ENCODE measurements around the gene DAPK2. TPM values are rescaled to one million over a fixed set of nuclear protein-coding genes. Genes with fewer than 3 reads are reported as not detected.

The DAPK2 gene
- total RNA-seq, 1 experiment from 2014 or later, result 2.3 TPM

DNA sequence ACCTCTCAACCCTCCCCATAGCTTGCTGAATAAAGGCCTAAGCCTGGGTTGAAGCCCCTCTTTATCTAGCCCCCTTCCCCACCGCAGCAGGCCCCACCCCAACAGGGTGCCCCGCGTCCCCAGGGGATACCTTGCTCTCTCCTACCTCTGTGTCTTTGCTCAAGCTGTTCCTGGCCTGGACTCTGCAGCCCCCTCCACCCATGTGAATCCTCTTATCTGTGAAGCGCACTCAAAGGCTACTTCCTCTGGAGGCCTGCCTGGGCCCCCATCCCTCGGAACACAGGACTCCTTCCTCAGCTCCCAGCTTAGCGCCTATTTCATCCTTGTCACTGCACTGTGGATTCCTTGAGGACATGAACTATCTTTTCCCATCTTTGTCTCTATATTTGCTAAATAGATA is 151.1 kb downstream of the DAPK2 start:
- H3K4me3 Mint-ChIP-seq, result no peak overlapping the region
- no peaks in the 10 kb centered on the region for H3K27me3 Mint-ChIP-seq (ENCODE audit: low read depth)
- ChIA-PET POLR2A (interaction anchor here (0.7 kb wide), 1 partner anchor 62 kb away, joined by 5 read pairs; the partner anchor contains the start of gene HERC1), CTCF (interaction anchor here (0.8 to 2.9 kb wide), 7 partner anchors 31 to 173 kb away, joined by 3 to 15 read pairs (median 4); partner anchors contain the start of gene DAPK2)
- H3K4me1 Mint-ChIP-seq, result peaks cover 15% of the 10 kb centered on the region
- ATAC-seq (no peak), DNase-seq (ENCODE audit: low spot score) (no peak)
- H3K9me3 Mint-ChIP-seq, result no peaks in the 10 kb centered on the region
- H3K36me3 Mint-ChIP-seq, result no peaks in the 10 kb centered on the region
- TF ChIP-seq, protein P1, sequence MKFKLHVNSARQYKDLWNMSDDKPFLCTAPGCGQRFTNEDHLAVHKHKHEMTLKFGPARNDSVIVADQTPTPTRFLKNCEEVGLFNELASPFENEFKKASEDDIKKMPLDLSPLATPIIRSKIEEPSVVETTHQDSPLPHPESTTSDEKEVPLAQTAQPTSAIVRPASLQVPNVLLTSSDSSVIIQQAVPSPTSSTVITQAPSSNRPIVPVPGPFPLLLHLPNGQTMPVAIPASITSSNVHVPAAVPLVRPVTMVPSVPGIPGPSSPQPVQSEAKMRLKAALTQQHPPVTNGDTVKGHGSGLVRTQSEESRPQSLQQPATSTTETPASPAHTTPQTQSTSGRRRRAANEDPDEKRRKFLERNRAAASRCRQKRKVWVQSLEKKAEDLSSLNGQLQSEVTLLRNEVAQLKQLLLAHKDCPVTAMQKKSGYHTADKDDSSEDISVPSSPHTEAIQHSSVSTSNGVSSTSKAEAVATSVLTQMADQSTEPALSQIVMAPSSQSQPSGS (CRISPR knock-in tag; IDR thresholded peaks at IDR 0.05; ENCODE audit: borderline replicate concordance, low read depth), result no peak
- TF ChIP-seq, protein P2, sequence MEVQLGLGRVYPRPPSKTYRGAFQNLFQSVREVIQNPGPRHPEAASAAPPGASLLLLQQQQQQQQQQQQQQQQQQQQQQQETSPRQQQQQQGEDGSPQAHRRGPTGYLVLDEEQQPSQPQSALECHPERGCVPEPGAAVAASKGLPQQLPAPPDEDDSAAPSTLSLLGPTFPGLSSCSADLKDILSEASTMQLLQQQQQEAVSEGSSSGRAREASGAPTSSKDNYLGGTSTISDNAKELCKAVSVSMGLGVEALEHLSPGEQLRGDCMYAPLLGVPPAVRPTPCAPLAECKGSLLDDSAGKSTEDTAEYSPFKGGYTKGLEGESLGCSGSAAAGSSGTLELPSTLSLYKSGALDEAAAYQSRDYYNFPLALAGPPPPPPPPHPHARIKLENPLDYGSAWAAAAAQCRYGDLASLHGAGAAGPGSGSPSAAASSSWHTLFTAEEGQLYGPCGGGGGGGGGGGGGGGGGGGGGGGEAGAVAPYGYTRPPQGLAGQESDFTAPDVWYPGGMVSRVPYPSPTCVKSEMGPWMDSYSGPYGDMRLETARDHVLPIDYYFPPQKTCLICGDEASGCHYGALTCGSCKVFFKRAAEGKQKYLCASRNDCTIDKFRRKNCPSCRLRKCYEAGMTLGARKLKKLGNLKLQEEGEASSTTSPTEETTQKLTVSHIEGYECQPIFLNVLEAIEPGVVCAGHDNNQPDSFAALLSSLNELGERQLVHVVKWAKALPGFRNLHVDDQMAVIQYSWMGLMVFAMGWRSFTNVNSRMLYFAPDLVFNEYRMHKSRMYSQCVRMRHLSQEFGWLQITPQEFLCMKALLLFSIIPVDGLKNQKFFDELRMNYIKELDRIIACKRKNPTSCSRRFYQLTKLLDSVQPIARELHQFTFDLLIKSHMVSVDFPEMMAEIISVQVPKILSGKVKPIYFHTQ (CRISPR knock-in tag; IDR thresholded peaks at IDR 0.05), result no peak
- TF ChIP-seq, protein P3, sequence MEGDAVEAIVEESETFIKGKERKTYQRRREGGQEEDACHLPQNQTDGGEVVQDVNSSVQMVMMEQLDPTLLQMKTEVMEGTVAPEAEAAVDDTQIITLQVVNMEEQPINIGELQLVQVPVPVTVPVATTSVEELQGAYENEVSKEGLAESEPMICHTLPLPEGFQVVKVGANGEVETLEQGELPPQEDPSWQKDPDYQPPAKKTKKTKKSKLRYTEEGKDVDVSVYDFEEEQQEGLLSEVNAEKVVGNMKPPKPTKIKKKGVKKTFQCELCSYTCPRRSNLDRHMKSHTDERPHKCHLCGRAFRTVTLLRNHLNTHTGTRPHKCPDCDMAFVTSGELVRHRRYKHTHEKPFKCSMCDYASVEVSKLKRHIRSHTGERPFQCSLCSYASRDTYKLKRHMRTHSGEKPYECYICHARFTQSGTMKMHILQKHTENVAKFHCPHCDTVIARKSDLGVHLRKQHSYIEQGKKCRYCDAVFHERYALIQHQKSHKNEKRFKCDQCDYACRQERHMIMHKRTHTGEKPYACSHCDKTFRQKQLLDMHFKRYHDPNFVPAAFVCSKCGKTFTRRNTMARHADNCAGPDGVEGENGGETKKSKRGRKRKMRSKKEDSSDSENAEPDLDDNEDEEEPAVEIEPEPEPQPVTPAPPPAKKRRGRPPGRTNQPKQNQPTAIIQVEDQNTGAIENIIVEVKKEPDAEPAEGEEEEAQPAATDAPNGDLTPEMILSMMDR (IDR thresholded peaks at IDR 0.05), result no peak
- TF ChIP-seq, protein P4, sequence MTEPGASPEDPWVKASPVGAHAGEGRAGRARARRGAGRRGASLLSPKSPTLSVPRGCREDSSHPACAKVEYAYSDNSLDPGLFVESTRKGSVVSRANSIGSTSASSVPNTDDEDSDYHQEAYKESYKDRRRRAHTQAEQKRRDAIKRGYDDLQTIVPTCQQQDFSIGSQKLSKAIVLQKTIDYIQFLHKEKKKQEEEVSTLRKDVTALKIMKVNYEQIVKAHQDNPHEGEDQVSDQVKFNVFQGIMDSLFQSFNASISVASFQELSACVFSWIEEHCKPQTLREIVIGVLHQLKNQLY (CRISPR knock-in tag; IDR thresholded peaks at IDR 0.05), result no peak
- TF ChIP-seq, protein P5, sequence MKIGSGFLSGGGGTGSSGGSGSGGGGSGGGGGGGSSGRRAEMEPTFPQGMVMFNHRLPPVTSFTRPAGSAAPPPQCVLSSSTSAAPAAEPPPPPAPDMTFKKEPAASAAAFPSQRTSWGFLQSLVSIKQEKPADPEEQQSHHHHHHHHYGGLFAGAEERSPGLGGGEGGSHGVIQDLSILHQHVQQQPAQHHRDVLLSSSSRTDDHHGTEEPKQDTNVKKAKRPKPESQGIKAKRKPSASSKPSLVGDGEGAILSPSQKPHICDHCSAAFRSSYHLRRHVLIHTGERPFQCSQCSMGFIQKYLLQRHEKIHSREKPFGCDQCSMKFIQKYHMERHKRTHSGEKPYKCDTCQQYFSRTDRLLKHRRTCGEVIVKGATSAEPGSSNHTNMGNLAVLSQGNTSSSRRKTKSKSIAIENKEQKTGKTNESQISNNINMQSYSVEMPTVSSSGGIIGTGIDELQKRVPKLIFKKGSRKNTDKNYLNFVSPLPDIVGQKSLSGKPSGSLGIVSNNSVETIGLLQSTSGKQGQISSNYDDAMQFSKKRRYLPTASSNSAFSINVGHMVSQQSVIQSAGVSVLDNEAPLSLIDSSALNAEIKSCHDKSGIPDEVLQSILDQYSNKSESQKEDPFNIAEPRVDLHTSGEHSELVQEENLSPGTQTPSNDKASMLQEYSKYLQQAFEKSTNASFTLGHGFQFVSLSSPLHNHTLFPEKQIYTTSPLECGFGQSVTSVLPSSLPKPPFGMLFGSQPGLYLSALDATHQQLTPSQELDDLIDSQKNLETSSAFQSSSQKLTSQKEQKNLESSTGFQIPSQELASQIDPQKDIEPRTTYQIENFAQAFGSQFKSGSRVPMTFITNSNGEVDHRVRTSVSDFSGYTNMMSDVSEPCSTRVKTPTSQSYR (CRISPR knock-in tag; IDR thresholded peaks at IDR 0.05), result no peak
- TF ChIP-seq ETV6 (CRISPR knock-in tag; IDR thresholded peaks at IDR 0.05) (no peak), CREM (CRISPR knock-in tag; IDR thresholded peaks at IDR 0.05) (no peak), HMGA2 (CRISPR knock-in tag; IDR thresholded peaks at IDR 0.05) (no peak), ZNF671 (CRISPR knock-in tag; IDR thresholded peaks at IDR 0.05) (no peak), CREB1 (CRISPR knock-in tag; IDR thresholded peaks at IDR 0.05) (no peak), SOX15 (CRISPR knock-in tag; IDR thresholded peaks at IDR 0.05) (no peak)
- TF ChIP-seq, protein P6, sequence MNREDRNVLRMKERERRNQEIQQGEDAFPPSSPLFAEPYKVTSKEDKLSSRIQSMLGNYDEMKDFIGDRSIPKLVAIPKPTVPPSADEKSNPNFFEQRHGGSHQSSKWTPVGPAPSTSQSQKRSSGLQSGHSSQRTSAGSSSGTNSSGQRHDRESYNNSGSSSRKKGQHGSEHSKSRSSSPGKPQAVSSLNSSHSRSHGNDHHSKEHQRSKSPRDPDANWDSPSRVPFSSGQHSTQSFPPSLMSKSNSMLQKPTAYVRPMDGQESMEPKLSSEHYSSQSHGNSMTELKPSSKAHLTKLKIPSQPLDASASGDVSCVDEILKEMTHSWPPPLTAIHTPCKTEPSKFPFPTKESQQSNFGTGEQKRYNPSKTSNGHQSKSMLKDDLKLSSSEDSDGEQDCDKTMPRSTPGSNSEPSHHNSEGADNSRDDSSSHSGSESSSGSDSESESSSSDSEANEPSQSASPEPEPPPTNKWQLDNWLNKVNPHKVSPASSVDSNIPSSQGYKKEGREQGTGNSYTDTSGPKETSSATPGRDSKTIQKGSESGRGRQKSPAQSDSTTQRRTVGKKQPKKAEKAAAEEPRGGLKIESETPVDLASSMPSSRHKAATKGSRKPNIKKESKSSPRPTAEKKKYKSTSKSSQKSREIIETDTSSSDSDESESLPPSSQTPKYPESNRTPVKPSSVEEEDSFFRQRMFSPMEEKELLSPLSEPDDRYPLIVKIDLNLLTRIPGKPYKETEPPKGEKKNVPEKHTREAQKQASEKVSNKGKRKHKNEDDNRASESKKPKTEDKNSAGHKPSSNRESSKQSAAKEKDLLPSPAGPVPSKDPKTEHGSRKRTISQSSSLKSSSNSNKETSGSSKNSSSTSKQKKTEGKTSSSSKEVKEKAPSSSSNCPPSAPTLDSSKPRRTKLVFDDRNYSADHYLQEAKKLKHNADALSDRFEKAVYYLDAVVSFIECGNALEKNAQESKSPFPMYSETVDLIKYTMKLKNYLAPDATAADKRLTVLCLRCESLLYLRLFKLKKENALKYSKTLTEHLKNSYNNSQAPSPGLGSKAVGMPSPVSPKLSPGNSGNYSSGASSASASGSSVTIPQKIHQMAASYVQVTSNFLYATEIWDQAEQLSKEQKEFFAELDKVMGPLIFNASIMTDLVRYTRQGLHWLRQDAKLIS (CRISPR knock-in tag; IDR thresholded peaks at IDR 0.05; ENCODE audit: borderline replicate concordance), result no peak
- TF ChIP-seq, protein P7, sequence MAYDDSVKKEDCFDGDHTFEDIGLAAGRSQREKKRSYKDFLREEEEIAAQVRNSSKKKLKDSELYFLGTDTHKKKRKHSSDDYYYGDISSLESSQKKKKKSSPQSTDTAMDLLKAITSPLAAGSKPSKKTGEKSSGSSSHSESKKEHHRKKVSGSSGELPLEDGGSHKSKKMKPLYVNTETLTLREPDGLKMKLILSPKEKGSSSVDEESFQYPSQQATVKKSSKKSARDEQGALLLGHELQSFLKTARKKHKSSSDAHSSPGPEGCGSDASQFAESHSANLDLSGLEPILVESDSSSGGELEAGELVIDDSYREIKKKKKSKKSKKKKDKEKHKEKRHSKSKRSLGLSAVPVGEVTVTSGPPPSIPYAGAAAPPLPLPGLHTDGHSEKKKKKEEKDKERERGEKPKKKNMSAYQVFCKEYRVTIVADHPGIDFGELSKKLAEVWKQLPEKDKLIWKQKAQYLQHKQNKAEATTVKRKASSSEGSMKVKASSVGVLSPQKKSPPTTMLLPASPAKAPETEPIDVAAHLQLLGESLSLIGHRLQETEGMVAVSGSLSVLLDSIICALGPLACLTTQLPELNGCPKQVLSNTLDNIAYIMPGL (CRISPR knock-in tag; IDR thresholded peaks at IDR 0.05), result no peak
- TF ChIP-seq, protein P8, sequence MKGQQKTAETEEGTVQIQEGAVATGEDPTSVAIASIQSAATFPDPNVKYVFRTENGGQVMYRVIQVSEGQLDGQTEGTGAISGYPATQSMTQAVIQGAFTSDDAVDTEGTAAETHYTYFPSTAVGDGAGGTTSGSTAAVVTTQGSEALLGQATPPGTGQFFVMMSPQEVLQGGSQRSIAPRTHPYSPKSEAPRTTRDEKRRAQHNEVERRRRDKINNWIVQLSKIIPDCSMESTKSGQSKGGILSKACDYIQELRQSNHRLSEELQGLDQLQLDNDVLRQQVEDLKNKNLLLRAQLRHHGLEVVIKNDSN (CRISPR knock-in tag; IDR thresholded peaks at IDR 0.05), result no peak
- H3K27ac Mint-ChIP-seq, result no peak overlapping the region

Data from WTC11 (cell line).